H7 (cell line): ENCODE data around the gene NUDT7. TPM values are rescaled to one million over a fixed set of nuclear protein-coding genes. Genes with fewer than 3 reads are reported as not detected.
A peak's percentile ranks its signal among the peaks of the same experiment; 100 is the strongest.

ENCODE experiments used
- DNase-seq: peaks from one replicate; pipeline ENCODE4 v3.0.0; 2012
- H3K27me3 ChIP-seq: 2 replicates; pipeline ENCODE4 v1.6.0; 2011; ENCODE audit warnings: mild to moderate bottlenecking, low read length; ENCODE audit not compliant: control insufficient read depth, insufficient read depth
- H3K36me3 ChIP-seq: replicated peaks from 2 replicates; pipeline ENCODE4 v1.5.1; 2011; ENCODE audit warnings: low read length; ENCODE audit not compliant: control insufficient read depth, insufficient read depth
- H3K4me3 ChIP-seq: 2 replicates; pipeline ENCODE4 v1.5.1; 2011; ENCODE audit warnings: low read depth, mild to moderate bottlenecking, control low read depth, low read length, moderate library complexity; ENCODE audit not compliant: insufficient read depth
- total RNA-seq: library from RNA; depleted of rRNA; stranded (reverse); fragments of >200 nt; shearing (Covaris generic); gene quantifications from 2 replicates; pipeline ENCODE4 v1.2.3, GENCODE V29; 2014

NUDT7 gene
- total RNA-seq, 1 experiment from 2014 or later, result 8.9 TPM

DNA sequence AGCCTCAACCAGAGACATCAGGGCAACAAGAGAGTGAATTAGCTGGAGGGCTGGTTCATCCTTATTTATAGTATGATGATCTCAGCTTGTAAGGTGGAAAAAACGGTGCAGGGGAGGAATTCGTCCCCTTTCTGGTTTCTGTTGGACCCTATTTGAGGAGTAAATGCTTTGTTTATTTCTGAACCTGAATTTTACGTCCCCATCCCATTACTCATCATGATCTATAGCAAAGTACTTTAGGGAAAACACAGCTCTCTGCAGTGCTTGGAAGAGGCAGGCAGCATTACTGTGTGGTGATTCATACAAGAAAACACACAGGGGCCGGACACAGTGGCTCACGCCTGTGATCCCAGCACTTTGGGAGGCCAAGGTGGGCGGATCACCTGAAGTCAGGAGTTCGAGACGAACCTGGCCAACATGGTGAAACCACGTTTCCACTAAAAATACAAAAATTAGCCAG is 58.1 kb downstream of the NUDT7 start:
- no peaks in the 10 kb centered on the region for H3K36me3 ChIP-seq
- no peak overlapping the region for H3K4me3 ChIP-seq
- H3K27me3 ChIP-seq, result no peaks in the 10 kb centered on the region
- no peak for DNase-seq

- H3K27me3 ChIP-seq, result no peaks in the 10 kb centered on the region; the same call in 1 of the 2 replicates
- H3K4me3 ChIP-seq, result no peak overlapping the region
- no peaks in the 10 kb centered on the region for H3K36me3 ChIP-seq
- no peak for DNase-seq
Measured at GRCh38 chr16:77781091-77781490, 58.8 kb downstream of the NUDT7 start.

- peak; percentile 53 for DNase-seq
- Histone ChIP-seq H3K36me3 (no peaks in the 10 kb centered on the region), H3K4me3 (no peak overlapping the region), H3K27me3 (peaks cover 9% of the 10 kb centered on the region)
Measured at GRCh38 chr16:77782694-77783093, 60.4 kb downstream of the NUDT7 start.

DNA sequence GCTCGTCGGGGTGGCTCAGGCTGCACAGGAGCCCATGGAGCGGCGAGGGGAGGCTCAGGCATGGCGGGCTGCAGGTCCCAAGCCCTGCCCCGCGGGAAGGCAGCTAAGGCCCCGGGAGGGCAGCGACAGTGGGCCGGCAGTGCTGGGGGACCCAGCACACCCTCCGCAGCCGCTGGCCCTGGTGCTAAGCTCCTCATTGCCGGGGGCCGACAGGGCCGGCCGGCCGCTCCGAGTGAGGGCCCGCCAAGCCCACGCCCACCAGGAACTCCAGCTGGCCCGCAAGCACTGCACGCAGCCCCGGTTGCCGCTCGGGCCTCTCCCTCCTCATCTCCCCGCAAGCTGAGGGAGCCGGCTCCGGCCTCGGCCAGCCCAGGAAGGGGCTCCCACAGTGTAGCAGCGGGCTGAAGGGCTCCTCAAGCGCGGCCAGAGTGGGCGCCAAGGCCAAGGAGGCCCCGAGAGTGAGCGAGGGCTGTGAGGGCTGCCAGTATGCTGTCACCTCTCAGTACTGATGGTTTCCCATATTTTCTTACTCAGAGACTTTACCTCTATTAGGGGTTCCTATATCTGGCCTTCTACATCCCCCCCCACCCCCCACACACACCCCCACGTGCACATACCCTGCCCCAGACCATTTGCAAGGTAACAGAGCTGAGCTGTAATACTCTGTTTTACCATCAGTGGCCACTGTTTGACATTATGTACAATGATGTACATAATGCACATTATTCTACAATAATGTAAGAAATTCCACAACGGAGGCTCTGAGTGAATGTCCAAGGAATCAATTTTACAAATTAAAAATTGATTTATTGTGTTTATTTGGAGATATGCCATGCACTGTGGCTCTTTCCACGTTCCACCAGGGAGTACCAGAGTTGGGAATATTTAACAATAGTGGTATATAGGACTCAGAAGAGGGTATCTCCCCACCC is 62.4 kb downstream of the NUDT7 start:
- peak; percentile 39 for DNase-seq
- H3K4me3 ChIP-seq, result no peak overlapping the region
- no peaks in the 10 kb centered on the region for H3K36me3 ChIP-seq
- peaks cover 25% of the 10 kb centered on the region for H3K27me3 ChIP-seq

DNA sequence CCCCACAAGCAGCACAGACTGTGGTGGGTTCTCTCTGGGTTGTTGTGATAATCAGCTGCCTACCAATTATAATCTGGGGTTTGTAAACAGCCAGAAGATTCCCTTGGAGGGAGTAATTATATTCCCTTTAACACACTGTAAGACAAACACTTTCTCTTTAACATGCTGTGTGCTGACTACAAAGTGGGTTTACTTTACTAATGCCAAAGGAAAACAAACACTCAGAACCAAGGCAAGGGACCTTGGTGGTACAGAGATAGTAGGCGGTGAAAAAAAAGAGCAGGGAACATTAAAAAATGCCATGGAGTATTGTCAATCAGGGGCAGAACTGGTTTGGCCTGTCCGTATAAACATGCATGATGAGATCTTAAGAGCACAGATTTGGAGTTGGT is 63.1 kb downstream of the NUDT7 start:
- Histone ChIP-seq H3K27me3 (peaks cover 32% of the 10 kb centered on the region), H3K4me3 (no peak overlapping the region), H3K36me3 (no peaks in the 10 kb centered on the region)
- no peak for DNase-seq

DNA sequence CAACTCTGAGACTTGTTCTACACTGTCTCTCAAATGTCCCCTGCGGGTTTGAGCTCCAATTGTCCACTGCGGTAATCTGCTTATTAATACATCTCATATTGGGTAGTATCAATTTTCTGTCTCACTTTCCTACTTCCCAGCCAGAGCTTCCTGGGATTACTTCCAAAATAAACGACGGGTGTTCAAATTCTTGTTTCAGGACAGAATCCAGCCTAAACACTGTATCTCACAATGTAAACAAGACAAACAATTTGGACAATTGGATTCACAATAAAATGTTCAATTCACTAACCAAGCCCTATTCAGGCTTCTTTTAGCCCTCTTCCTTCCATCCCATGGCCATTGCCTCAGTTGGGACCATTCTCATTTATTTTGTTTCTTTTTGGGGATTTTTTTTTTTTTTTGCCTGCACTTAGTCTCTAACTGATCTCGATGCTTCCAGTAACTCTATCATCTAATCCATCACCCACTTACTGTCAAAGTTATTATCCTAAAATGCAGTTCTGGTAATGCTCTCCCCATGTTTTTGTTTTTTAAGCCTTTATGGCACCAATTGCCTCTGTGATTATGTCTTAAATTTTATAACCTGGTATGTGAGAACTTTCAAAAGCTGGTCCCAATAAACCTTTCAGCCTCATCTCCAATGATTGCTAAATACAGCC is 64.0 kb downstream of the NUDT7 start:
- H3K36me3 ChIP-seq, result no peaks in the 10 kb centered on the region
- no peak for DNase-seq
- no peak overlapping the region for H3K4me3 ChIP-seq
- peaks cover 35% of the 10 kb centered on the region for H3K27me3 ChIP-seq

- peaks cover 35% of the 10 kb centered on the region for H3K27me3 ChIP-seq
- H3K4me3 ChIP-seq, result no peak overlapping the region
- no peaks in the 10 kb centered on the region for H3K36me3 ChIP-seq
- DNase-seq, result no peak
Measured at GRCh38 chr16:77787452-77787851, 65.1 kb downstream of the NUDT7 start.

DNA sequence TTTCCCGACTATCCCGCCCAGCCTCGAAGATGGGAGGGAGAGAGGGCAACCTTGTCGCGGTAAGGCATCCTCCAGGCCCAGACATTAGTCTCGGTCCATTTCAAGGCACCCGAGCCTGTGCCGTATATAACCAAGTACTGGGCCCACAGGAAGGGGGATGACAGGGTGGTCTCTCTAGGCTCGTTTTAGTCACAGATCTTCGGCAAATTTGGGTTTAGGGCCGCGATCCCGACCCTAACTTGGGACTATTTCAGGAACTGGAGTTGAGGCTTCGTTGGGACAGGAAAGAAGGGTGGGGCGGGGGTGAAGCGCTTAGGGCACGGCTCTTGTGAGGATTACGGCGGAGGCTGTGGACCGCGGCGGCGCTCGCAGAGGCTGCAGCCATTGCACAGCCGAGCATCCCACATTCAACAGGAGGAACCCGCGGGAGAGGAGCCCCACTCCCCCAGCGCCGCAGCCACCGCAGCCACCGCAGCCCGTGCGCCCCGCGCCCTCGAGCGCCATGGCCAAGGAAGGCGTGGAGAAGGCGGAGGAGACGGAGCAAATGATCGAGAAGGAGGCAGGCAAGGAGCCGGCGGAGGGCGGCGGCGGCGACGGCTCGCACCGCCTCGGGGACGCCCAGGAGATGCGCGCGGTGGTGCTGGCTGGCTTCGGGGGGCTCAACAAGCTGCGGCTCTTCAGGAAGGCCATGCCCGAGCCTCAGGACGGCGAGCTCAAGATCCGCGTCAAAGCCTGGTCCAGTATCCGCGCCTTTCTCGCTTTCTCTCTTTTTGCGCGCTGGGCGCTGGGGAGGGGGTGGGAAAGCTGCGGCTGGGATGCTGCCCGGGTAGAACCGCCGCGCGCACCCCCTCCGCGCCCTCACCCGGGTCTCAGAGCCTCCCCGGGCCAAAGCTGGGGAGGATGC is 66.1 kb downstream of the NUDT7 start, which contains the start of gene VAT1L:
TSS of gene VAT1L (plus strand) at position 384 of the 904 bp plus-strand sequence. CDS start at position 503, 119 bp downstream.
- Histone ChIP-seq H3K36me3 (no peaks in the 10 kb centered on the region), H3K4me3 (peak within 1 kb of the TSS; percentile 71), H3K27me3 (peaks cover 35% of the 10 kb centered on the region)
- peak; percentile 79 for DNase-seq

DNA sequence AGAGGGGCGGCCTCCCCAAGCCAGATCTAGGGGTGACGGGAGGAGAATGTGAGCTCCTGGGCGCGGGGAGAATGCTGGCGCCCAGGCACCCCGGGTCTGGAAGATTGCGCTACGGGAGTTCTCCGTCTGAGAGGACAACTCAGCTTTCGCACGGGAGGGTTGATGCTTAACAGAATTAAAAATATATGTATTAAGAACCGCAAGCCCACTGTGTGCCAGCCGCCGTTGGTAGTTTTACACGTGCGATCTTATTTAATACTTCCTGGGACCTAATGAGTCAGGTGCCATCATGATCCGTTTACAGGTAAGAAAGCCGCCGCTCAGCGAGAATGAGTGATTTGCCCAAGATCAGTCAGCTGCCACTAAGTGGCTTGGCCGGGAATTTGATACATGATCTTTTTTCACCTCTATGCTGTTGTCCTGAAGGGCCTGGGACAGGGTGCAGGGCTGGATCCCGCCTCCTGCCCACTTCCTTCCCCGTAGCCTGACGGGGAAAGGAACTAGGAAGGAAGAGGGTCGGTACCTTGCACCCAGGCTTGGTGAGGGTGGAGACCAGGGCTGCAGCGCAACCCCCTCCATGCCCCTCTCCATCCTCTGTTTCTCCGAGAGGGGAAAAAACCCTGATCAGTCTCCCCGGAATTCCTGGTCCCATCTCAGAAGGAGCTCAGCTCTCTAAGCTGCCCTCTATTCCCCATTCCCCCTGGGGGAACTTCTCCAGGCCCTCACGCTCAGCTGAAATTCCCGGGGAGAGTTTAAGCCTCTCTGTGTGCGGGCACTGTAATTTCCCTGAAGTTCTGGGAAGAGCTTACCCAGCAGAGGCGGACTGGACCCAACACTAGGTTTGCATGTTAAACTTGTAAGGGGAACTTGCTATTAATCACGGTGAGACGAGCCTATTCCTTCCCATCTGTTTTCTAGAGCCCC is 67.0 kb downstream of the NUDT7 start:
- no peaks in the 10 kb centered on the region for H3K36me3 ChIP-seq
- peaks cover 35% of the 10 kb centered on the region for H3K27me3 ChIP-seq
- peak overlapping the region; percentile 71 for H3K4me3 ChIP-seq
- DNase-seq, result peak; percentile 48

DNA sequence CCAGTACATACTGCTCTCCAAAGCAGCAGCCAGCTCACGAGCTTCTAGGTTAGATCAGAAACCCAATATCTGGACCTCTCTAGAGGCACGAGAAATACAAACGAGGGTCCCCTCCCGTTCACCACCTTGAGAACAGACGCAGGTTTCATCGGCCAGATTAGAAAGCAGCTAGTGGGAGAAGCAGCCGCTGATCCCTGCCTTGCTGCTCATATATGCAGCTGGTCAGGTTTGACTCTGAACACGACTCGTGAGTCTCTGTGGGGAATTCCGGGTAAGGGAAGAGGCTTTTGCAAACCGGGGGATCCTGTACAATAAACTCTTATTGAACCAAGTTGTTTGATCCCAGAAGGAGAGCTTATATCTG is 67.7 kb downstream of the NUDT7 start:
- Histone ChIP-seq H3K27me3 (peaks cover 35% of the 10 kb centered on the region), H3K36me3 (no peaks in the 10 kb centered on the region), H3K4me3 (peak overlapping the region; percentile 71)
- DNase-seq, result no peak

DNA sequence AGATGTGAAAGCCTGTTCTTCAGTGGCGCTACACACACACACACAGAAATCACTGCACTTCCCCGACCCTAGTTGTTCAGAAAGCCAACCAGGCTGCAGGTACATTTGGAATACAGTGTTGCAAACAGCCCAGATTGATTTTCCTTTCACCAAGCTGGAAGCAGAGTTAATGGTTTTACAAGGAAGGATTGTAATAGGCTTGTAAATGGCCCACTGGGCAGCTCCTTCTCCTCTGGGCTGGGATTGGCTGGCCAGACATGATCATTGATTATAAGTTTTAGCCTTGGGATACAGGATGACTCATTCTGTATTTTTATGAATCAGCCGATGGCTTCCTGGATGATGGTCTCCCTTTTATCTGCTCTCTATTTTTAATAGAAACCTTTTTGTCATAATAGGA is 68.6 kb downstream of the NUDT7 start:
- DNase-seq, result no peak
- H3K36me3 ChIP-seq, result no peaks in the 10 kb centered on the region
- H3K27me3 ChIP-seq, result peaks cover 35% of the 10 kb centered on the region
- H3K4me3 ChIP-seq, result no peak overlapping the region
